Pulmonary artery endothelial cell (primary cell): Measurements from ENCODE around the gene C1QC. TPM values are rescaled to one million over a fixed set of nuclear protein-coding genes. Genes with fewer than 3 reads are reported as not detected.
"Not testable (repeated sequence)": the region's sequence is repeated elsewhere in the genome, so short reads cannot be mapped to it uniquely, and the experiment has no call there.

Experiments used
- DNase-seq: peaks from one replicate; pipeline ENCODE4 v3.0.0-alpha.2; 2011; ENCODE audit warnings: low read depth, low spot score
- total RNA-seq: library from RNA; depleted of rRNA; stranded (reverse); fragments of >200 nt; gene quantifications from 2 replicates; pipeline ENCODE4 v1.2.3, GENCODE V29; 2014

The C1QC gene
- total RNA-seq, 1 donor from 2014 or later: not detected

DNA sequence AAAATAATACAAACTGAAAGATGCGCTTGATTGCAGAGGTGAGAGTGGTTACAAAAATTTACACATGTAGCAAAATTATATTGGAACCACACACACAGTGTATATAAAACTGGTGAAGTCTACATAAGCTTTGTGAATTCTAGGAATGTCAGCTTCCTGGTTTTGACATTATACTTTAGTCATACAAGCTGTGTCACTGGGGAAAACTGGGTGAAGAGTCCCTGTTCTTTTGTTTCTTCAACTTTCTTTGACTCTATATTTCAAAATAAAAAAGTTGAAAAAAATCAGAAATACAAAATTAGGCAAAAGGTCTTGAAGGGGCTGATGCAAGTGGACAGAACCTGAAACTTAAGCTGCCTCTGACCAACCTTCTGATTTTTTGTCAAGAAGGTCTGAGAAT, 3.0 kb downstream of the C1QC start:
- DNase-seq: no peak

DNA sequence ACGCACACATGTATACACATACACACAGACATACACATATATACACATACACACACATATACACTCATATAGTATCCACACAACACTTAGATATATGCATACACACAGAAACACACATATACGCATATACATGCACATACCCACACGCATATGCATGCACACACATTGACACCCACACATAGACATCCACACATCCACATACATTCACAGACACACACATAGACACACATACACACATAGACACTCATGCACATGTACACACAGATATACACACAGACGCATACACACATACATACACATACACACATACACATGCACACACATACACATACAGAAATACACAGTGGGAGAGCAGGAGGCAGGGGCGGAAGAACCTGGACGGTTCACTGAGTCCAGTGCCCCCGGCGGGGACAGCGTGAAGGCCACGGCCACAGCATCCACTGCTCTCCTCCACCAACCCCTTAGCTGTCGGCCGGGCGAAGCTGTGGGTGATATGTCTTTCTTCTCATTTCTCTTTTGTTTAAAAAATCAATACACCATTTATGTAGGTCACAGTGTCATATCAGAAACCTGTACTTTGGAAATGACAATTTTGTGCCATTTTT, 6.8 kb downstream of the C1QC start:
- DNase-seq: no peak

DNA sequence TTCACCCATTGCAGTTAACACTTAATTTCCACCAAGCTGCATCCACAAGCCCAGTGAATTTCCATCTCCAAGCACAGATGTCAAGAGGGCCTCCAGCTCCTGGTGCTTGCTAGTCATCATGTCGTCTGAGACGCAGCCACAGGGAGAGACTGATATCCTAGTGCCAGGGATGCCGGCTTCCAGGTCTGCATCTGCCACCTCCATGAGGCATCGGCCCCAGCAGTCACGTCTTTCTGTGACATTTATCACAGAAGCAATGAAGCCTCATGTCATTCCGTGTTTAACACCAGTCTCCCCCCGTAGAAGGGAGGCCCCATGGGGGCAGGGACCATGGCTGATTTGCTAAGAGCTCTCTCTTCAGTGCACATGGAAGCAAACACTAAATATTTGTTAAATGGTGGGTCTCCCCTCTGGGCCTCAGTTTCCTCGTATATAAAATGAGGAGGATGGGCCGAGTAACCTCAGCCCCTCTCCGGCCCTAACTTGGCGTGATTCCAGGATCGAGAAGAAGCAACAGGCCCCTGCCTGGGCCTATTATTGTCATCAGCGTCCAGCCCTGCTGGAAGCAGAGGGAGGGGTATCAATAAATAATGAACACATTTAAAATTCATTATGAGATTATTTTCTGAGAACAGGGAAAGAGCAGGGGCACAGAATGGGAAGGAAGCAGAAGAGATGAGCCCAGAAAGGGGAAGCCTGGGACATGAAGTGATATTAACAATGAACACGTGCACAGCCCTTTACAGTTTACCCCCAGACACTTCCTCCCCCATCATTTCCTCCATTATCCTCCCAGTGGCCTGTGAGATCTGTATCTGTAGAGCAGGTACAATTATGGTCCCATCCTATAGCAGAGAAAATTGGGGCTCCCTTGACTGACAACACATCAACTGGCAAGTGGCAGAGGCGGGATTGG, 8.8 kb downstream of the C1QC start:
- no peak for DNase-seq

DNA sequence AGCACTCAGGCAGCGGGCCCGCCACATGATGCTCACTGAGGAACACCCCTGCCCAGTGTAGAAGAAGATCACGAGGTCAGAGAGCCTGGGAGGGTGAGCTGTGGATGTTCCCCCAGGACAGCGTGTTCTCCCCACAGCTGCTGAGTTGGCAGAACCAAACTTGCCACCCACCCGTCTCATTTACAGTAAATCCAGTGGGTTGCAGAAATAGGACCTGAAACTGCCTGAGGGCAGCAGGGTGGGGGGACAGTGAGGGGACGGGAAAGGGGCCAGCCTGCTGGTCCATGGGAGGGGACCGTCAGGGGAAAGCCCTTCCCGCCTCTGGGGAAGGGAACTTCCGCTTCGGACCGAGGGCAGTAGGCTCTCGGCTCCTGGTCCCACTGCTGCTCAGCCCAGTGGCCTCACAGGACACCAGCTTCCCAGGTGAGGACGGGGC, 9.5 kb downstream of the C1QC start, which contains the start of gene C1QB:
Gene C1QB, plus strand, starts transcription at position 356 of the 436 bp plus-strand sequence. CDS start 6,227 bp downstream, outside the sequence.
- no peak for DNase-seq

DNA sequence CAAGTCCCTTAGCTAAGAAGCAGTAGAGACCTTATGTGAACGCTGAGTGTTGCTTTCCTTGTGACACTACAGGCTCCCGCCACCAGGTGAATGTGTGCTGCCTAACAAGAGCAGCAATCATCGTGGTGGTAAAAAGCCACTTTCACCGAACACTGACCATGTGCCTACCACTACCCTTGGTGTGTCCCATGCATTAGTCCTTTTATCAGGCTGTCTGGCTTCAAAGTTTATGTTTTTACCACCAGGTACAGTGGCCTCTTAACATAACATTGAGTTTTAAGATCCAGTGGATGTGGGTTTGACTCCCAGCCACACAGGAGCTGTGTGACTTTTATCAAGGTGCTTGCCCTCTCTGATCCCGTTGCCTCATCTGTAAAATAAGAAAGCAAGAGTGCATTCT, 11.3 kb downstream of the C1QC start:
- DNase-seq: no peak

DNA sequence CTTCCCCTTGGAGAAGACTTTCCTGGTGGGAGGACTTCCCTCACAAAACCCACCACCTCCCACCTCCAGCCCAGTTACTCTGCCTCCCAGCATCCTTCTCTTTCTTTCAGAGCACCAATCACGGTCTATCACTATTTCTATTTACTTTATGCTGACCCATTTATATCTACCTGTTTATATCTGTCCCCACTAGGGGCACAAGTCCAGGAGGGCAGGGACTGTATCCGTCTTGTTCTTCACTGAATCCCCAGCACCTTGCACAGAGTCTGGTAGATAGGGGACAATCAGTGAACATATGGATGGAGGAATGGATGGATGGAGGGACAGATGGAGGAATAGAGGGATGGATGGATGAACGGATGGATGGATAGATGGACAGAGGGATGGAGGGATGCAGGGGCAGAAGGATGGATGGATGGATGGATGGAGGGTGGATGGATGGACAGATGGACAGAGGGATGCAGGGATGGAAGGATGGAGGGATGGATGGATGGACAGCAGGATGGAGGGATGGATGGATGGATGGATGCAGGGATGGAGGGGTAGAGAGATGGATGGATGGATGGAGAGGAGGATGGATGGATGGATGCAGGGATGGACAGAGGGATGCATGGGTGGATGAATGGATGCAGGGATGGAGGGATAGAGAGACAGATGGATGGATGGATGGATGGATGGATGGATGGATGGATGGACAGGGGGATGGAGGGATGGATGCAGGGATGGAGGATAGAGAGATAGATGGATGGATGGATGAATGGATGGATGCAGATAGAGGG, 15.1 kb downstream of the C1QC start:
- DNase-seq: no peak

DNA sequence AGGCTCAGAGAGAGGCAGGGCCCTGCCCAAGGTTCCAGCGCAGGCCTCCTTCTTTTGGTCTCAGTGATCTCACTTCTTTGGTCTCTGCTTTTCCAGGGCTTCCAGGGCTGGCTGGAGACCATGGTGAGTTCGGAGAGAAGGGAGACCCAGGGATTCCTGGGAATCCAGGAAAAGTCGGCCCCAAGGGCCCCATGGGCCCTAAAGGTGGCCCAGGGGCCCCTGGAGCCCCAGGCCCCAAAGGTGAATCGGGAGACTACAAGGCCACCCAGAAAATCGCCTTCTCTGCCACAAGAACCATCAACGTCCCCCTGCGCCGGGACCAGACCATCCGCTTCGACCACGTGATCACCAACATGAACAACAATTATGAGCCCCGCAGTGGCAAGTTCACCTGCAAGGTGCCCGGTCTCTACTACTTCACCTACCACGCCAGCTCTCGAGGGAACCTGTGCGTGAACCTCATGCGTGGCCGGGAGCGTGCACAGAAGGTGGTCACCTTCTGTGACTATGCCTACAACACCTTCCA, 17.3 kb downstream of the C1QC start:
- DNase-seq: no peak

DNA sequence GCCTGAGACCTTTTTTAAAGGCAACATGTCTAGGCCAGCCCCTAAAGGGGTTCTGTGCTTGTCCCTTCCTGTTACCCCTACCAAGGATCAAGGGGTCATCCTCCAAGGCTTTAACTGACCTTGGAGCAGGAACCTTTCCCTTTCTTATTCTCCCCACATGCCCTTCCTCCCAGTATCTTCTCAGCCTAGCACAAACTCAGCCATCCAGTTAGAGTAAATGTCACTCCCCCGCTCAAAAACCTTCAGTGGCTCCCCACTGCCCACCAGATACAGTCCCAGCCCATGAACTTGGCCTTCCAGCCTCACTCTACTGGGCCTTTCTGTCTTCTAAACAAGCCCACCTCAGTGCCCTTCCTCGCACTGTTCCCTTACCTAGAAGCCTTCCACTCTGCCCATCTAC, 18.4 kb downstream of the C1QC start:
- DNase-seq: no peak

DNA sequence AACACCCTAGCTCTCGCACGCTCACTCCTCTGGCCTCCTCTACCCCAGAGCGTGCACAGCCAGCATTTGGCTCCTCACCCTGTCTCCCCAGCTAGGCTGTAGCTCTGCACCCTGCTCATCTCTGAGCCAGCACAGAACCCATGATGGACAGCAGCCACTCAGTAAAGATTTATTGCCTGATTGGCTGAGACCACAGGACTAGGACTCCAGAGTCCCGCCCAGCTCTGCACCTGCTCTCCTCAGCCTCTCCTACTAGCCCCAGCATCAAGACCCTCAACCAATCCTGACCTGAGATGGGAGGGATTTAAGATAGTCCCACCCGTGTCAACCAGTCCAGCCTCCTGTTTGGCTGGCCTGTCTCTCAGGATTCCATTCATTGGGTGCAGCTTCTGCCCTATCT, 18.9 kb downstream of the C1QC start:
- no peak for DNase-seq

DNA sequence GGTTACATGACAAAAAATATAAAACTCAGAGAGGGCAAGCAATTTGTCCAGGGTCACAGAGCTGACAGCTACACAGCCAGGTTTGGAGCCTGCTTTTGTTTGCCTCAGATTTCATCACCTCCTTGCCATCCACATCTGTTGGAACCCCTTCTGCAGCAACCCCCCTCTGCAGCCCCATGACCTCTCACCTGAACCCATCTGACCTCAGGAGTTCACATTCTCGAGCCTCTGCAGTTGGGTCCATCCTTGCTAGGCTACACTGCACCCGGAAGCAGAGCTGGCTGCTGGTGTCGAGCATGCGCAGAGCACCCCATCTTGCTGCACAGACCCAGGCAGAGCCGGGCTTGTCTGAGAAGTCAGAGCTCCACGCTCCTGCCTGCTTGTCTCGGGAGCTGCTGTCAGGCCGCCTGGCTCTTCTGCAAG, 19.6 kb downstream of the C1QC start:
- DNase-seq: no peak

DNA sequence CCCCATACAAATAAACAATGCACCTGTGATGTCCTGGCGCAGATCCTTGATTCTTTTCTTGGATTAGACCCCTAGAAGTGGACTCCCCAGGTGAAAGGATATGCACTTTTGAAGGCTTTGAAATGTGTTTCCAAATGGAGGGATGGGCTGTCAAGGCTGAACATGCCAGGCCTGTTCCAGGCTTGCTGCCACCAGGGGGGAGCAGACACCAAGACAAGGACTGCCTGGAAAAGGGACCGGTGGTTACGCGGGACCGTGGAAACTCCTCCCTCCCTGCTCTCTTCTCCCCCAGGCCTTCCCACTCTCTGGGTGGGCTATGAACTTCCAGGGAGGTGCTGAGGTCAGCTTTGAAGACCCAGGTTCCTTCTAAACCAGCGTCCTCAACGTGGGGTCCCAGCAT, 22.3 kb downstream of the C1QC start:
- DNase-seq: no peak

DNA sequence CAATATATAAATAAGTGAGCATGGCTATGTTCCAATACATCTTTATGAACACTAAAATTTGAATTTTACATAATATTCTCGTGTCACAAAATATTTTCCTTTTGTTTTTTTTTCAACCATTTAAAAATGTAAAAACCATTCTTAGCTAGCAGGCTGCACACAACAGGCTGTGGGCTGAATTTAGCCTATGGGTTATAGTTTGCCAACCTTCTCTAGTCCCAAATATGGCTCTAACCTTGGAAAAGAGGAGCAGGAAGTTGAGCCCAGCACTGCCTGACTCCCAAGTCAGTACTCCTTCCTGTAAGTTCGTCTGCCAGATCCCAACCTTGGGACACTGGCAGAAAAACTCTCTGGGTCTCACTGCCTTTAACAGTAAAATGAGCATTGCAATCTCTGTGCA, 23.0 kb downstream of the C1QC start:
- DNase-seq: no peak

DNA sequence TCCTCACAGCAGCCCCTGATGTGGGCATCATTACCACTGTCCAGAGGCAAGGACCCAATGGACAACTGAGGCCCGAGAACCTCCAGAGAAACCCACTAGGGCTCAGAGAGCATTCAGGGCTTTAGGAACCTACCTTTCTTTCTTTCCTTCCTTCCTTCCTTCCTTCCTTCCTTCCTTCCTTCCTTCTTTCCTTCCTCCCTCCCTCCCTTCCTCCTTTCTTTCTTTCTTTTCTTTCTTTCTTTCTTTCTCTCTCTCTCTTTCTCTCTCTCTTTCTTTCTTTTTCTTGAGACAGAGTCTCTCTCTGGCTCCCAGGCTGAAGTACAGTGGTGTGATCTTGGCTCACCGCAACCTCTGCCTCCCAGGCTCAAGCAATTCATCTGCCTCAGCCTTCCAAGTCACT, 25.4 kb downstream of the C1QC start:
- DNase-seq: not testable (repeated sequence)

DNA sequence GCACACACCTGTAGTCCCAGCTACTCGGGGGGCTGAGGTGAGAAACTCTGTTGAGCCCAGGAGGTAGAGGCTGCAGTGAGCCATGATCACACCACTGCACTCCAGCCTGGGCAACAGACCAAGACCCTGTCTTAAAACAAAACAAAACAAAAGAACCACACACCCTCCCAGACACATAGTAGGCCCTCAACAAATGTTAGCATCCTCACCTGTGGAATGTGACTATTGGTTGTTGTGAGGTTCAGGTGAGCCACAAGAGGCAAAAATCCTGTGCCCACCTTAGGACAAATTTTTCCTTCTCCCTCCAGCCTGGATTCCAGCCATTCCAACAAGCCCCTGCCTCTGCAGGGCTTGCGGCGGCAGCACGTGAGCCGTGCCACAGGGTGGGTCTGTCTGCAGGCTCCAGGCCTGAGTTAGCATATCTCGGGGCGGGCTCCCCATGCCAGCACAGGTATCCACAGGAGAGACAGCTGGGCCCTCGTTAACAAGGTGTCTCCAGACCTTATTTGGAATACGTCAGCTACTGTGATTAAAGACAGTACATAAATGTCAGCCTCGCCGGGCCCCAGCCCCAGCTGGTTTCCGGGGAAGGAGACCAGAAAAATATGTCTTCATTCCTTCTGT, 27.0 kb downstream of the C1QC start:
- DNase-seq: no peak

DNA sequence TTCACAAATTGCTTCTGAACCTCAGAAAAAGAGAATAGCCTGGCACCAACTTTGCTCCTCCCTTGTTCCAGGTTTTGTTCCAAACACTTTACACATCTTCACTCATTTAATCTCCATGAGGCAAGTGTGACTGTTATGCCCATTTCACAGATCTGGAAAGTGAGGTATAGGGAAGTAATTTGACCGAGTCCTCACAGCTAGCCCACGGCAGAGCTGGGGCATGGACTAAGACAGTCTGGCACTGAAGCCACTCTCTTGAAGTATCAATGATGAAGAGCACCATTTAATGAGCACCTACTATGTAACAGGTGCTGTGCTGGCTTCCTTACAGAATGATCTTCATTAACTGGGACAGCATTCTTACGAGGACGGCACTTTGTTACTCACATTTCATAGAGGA, 28.6 kb downstream of the C1QC start:
- no peak for DNase-seq

DNA sequence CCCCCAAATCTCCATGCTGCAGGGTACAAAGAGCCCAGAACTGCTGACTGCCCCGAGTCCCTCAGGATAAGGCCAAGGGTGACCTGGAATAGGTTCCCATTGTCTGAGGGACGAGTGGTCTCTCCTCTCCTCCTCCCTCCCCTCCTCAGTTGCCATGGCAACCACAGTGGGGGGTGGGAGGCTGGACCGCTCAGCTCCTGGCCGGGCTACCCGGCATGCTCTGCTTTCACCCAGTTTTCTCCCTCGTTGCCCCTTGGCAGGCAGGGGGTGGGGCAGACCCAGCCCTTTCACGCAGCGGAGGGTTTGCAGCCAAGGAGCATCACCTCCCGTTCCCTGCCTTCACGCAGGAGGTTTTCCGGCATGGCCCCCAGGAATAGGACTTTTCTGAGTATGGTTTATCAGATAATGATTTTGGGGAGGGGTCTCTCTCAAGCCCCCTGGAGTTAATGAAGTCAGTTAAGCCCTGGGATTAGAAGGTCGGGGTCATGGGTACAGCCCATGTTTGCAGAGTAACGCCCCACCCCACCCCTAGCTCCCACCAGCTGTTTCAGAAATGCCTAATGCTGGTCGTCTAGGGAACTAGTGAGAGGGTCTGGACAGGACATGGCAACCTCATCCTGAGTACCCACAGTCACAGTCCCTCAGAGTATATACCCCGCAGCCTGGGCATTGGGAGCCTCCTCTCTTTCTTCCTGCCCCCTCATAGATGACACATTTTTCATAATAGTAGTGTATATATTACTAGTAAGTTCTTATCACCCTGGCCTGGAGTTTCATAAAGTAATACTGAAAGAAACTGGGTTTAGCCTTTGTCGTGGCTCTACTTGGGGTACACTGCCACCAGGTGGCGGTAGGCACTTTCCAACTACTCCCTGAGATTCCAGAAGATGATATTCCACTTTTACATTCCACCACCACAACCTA, 30.3 kb downstream of the C1QC start:
- peak; percentile 45 for DNase-seq

DNA sequence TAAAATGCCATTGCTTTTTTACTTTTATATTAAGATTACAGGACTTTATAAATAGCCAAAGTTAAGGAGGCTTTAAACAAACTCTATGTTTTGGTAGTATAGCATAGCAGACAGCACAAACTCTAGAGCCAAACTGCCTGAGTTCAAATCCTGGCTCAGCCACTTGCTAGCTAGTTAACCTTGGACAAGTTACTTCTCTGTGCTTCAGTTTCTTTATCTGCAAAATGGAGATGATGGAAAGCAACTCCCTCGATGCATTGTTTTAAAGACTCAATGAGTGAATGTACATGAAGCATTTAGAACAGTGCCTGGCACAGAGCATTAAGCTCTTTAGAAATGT, 30.9 kb downstream of the C1QC start:
- DNase-seq: no peak

DNA sequence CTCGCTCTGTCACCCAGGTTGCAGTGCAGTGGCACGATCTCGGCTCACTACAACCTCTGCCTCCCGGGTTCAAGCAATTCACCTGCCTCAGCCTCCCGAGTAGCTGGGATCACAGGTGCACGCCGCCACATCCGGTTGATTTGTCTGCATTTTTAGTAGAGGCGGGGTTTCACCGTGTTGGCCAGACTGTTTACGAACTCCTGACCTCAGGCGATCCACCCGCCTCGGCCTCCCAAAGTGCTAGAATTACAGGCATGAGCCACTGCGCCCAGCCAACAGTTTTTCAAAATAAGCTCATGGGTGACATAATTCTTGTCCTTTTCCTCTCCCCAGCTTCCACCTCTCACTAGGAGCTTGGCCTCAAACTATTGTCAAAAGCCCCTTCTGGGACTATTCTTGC, 32.7 kb downstream of the C1QC start:
- DNase-seq: not testable (repeated sequence)

DNA sequence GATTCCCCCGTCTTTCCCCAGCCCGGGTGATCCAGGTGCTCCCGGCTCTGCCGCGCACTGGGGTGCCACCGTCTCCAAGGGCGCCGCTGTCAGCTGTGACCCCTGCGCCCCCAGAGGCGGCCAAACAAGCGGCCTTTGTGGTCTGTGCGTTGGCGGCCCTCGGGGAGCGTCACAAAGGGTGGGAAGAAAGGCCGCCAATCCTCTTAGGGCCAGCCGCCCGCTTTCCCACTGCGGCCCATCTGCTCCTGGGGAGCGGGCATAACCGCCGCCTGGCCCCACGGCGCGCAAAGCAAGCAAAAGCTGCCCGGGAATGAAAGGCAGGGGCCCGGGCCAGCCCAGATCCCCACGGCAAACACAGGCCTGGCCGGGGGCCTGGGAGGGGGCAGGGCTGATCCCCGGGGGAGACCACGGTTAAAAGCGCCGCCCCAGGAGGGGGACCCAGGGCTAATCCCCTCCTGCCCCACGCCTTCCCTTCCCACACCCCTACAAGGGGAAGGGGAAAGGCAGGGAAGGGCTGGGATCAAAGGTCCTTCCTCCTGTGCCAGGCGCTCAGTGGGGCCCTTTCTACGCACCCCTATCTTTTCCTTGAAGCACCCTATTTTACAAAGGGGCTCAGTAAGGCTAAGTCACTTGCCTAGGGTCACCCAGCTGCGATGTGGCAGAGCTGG, 33.6 kb downstream of the C1QC start:
- DNase-seq: no peak
